Motor neuron (in vitro differentiated cells): Measurements from ENCODE around the gene ULK4. TPM values are rescaled to one million over a fixed set of nuclear protein-coding genes. Genes with fewer than 3 reads are reported as not detected.
"Not testable (repeated sequence)": the region's sequence is repeated elsewhere in the genome, so short reads cannot be mapped to it uniquely, and the experiment has no call there.

Source experiments
- ATAC-seq, 8 experiments: fragments of 200-7000 bp; cut with Tn5 transposase; replicated peaks in 6 of 8; 2 replicates each; pipeline ENCODE4 v1.8.0; 2021; ENCODE audit warnings: mild to moderate bottlenecking in 8 of 8, moderate library complexity in 8 of 8
- H3K27ac ChIP-seq, 2 donors: fragments of 250-450 bp; sonication (Bioruptor Pico); 2 replicates each; pipeline ENCODE4 v1.9.0; 2021; ENCODE audit warnings: antibody characterized with exemption in 2 of 2, mild to moderate bottlenecking in 2 of 2, moderate library complexity in 1 of 2
- H3K4me1 ChIP-seq, 2 donors: fragments of 250-450 bp; sonication (Bioruptor Pico); replicated peaks in 1 of 2; 2 replicates each; pipeline ENCODE4 v1.6.1; 2021; ENCODE audit warnings: antibody characterized with exemption in 2 of 2, mild to moderate bottlenecking in 2 of 2, moderate library complexity in 1 of 2
- H3K4me3 ChIP-seq, 5 donors: fragments of 250-450 bp; sonication (Bioruptor Pico); 2 replicates each; pipeline ENCODE4 v1.9.0; 2021; ENCODE audit warnings: antibody characterized with exemption in 5 of 5, mild to moderate bottlenecking in 5 of 5, moderate library complexity in 4 of 5
- WGBS, 10 experiments: fragments of 450-650 bp; shearing (Covaris generic); methylation state at CpG; one replicate each; pipeline ENCODE4 v1.0.0; 2022; 5-methylcytosine and 5-hydroxymethylcytosine counted together
- in situ Hi-C, 9 experiments: fragments of 400-800 bp; cut with MboI; loops; one replicate each; pipeline ENCODE4 v1.15.0; 2021; ENCODE audit warnings: low sequenced_read_pairs in 9 of 9, low pct_unique_long_range_greater_than_20kb in 2 of 9; ENCODE audit not compliant: unreplicated experiment in 9 of 9
- total RNA-seq, 8 experiments: library from RNA; unstranded; fragments of 300-600 nt; gene quantifications; 2 replicates each; pipeline versions ENCODE4 v1.2.3 to v1.2.4, GENCODE V29; 2022

ULK4 gene
- total RNA-seq, 8 experiments from 2014 or later: 4.3 to 21.7 (median 9.5) TPM

DNA sequence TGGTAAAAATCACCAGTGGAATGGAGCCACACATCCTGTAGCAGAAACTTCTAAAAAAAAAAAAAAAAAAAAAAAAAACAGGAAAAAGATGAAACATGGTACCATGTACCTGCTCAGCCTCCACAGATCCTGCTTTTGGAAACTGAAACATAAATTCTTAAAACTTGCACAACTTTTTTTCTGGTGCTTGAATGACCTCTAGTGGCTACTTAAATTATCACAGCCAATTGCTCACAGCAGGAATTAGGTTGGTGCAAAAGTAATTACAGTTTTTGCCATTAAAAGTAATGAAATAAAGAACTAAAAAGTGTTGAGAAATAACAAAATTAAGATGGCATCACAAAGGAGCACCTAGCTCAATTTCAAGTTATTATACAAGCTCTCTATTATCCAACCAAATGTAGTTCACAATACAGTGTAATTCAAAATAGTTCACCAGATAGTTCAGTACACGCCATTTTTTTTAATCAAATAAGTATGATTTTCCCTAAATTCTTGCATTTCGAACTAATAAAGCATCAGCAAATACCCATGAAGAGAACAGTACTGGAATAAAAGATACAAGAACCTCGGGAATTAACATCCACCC is 80.6 kb downstream of the ULK4 start:
- H3K4me3 ChIP-seq: no peak overlapping the region
- H3K27ac ChIP-seq: no peak overlapping the region
- no peak for ATAC-seq
- H3K4me1 ChIP-seq: no peaks in the 10 kb centered on the region
- WGBS, 10 experiments: 0 to 100% (median 40%) methylated on average over 1 to 3 of the region's 3 CpGs
- in situ Hi-C loops: loop anchor here (10.0 to 25.0 kb wide), 3 partner anchors 1294 to 1544 kb away; no protein-coding TSS in a partner anchor

DNA sequence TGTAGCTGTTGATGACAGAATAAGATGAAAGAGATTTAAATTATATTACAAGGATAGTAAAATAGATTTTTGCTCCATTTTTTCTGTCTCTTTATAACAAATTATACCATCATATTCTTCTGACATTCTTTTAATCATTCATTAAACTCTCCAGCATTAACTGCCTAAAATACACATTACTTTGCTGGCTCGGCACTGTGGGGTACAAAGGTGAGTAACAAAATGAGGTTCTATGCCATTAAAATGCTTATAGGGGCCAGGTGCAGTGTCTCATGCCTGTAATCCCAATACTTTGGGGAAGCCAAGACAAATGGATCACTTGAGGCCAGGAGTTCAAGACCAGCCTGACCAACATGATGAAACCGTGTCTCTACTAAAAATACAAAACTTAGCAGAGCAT is 81.5 kb downstream of the ULK4 start:
- WGBS, 10 experiments: 44 to 95% (median 71%) methylated on average over 1 to 2 of the region's 2 CpGs; no CpG with 5 or more reads in 1 of the 10 experiments
- H3K4me1 ChIP-seq: no peaks in the 10 kb centered on the region
- no peak overlapping the region for H3K27ac ChIP-seq
- in situ Hi-C loops: loop anchor here (10.0 to 25.0 kb wide), 3 partner anchors 1293 to 1543 kb away; no protein-coding TSS in a partner anchor
- ATAC-seq: no peak
- no peak overlapping the region for H3K4me3 ChIP-seq

DNA sequence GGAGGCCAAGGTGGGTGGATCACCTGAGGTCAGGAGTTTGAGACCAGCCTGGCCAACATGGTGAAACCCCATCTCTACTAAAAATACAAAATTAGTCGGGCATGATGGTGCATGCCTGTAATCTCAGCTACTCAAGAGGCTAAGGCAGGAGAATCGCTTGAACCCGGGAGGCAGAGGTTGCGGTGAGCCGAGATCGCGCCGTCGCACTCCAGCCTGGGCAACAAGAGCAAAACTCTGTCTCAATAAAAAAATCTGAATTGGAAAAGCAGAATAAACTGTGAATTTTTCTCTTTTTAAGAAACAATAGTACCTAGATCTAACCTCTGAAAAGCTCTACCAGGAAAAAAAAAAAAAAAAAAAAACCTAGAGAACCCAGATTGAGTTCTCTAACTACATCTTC is 84.2 kb downstream of the ULK4 start:
- in situ Hi-C loops: loop anchor here in 8 of 9 experiments (25.0 kb wide), 2 partner anchors 1290 to 1540 kb away; no protein-coding TSS in a partner anchor
- not testable (repeated sequence) for ATAC-seq, H3K27ac ChIP-seq, H3K4me1 ChIP-seq, H3K4me3 ChIP-seq
- 88 to 100% (median 98%) methylated on average over 5 to 9 of the region's 9 CpGs; no CpG with 5 or more reads in 5 of the 10 experiments for WGBS, 10 experiments

DNA sequence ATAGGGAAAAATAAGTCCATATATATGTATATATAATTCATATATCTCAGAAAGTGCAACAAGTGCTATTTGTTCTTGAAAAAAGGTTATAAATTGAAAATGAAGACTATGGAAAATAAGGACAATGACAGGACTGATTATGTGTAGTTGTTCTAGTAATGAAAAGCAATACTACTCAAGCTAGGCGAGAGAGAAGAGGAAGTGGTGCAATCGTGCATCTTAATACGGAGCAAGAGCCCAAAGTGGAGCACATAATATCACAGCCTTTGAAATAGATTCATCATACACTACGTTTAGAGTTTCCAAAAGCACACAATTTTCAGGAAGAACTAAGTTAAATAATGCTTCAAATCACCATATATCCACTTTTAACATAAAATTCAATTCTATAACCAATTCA is 87.9 kb downstream of the ULK4 start:
- WGBS, 10 experiments: 73 to 97% (median 89%) methylated on average over 2 to 4 of the region's 4 CpGs; no CpG with 5 or more reads in 1 of the 10 experiments
- H3K4me1 ChIP-seq: no peaks in the 10 kb centered on the region
- ATAC-seq: no peak
- in situ Hi-C loops: loop anchor here in 2 of 9 experiments (25.0 kb wide), 1 partner anchor 1537 kb away; no protein-coding TSS in a partner anchor
- H3K27ac ChIP-seq: no peak overlapping the region
- no peak overlapping the region for H3K4me3 ChIP-seq

DNA sequence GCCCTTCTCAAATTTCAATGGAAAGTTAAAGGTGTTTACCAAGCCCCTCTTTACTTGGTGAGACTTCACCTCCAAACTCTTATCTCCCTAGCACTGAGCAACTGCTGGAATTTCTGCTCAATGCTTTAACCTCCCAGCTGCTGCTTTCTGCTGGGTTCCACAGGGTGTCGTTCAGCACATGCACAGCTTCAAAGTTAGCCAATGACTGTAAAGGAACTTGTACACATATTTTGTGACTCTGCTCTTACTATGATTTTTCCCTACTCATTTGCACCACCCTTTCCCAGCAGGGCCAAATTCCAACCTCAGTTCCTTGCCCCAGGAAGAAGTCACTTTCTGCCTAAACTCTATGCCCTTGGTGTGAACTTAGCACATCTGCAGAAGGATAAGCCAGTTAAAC is 89.7 kb downstream of the ULK4 start:
- H3K4me3 ChIP-seq: no peak overlapping the region
- WGBS, 10 experiments: 67 to 100% (median 86%) methylated on average over 1 of the region's 1 CpG; no CpG with 5 or more reads in 4 of the 10 experiments
- in situ Hi-C loops: loop anchor here in 2 of 9 experiments (25.0 kb wide), 1 partner anchor 1535 kb away; no protein-coding TSS in a partner anchor
- H3K4me1 ChIP-seq: no peaks in the 10 kb centered on the region
- peak in 2 of 8 experiments; percentile 59 to 62 for ATAC-seq
- no peak overlapping the region for H3K27ac ChIP-seq

DNA sequence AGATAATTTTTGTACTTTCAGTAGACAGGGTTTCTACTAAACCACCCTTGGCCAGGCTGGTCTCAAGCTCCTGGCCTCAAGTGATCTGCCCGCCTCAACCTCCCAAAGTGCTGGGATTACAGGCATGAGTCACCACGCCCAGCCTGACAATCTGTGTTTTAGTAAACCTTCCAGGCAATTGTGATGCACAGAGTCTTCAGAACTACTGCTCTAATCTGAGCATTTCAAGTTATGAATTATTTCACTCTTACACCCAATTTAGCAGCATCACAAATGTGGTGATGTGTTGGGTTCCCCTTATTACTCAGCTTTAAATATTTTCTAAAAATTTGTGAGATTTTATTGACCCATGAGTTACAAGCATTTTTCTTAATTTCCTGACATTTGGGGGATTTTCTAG is 94.4 kb downstream of the ULK4 start:
- WGBS, 10 experiments: 94 to 100% (median 100%) methylated on average over 1 to 2 of the region's 2 CpGs; no CpG with 5 or more reads in 4 of the 10 experiments
- ATAC-seq: no peak
- Histone ChIP-seq H3K4me3 (no peak overlapping the region), H3K27ac (no peak overlapping the region), H3K4me1 (no peaks in the 10 kb centered on the region)
- in situ Hi-C loops: loop anchor here in 2 of 9 experiments (25.0 kb wide), 1 partner anchor 1530 kb away; no protein-coding TSS in a partner anchor

DNA sequence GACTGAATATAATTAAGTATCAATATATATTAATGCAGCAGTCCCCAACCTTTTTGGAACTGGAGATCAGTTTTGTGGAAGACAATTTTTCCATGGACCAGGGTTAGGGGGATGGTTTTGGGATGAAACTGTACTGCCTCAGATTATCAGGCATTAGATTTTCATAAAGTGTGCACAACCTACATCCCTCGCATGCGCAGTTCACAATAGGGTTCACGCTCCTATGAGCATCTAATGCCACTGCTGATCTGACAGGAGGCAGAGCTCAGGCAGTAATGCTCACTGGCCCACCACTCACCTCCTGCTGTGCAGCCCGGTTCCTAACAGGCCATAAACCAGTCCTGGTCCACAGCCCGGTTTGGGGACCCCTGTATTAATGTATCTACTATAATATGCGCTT is 95.6 kb downstream of the ULK4 start:
- no peak overlapping the region for H3K27ac ChIP-seq
- in situ Hi-C loops: loop anchor here in 2 of 9 experiments (25.0 kb wide), 1 partner anchor 1529 kb away; no protein-coding TSS in a partner anchor
- no peaks in the 10 kb centered on the region for H3K4me1 ChIP-seq
- H3K4me3 ChIP-seq: no peak overlapping the region
- WGBS, 10 experiments: 84 to 100% (median 90%) methylated on average over 2 to 6 of the region's 6 CpGs; no CpG with 5 or more reads in 3 of the 10 experiments
- no peak for ATAC-seq

DNA sequence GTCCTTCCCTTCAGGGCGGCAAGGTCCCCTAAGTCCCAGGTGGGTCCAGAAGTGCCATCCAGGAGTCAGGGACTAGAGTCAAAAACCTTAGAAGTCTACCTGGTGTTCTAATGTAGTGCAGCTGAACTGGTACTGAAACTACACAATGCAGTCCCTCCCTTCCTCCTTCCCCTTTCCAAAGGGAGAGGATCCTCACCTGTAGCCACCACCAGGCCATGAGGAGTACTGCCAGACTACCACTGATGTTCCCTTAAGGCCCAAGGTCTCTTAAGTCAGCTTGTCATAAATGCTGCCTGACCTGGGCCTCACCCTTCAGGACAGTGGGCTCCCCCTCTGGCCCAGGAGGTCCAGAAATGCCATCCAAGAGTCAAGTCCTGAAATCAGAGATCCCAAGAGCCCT is 98.9 kb downstream of the ULK4 start:
- 80% methylated on average over 1 of the region's 1 CpG; no CpG with 5 or more reads in 9 of the 10 experiments for WGBS, 10 experiments
- in situ Hi-C loops: loop anchor here in 2 of 9 experiments (25.0 kb wide), 1 partner anchor 1526 kb away; no protein-coding TSS in a partner anchor
- Histone ChIP-seq H3K4me1 (no peaks in the 10 kb centered on the region), H3K4me3 (no peak overlapping the region), H3K27ac (no peak overlapping the region)
- ATAC-seq: no peak

DNA sequence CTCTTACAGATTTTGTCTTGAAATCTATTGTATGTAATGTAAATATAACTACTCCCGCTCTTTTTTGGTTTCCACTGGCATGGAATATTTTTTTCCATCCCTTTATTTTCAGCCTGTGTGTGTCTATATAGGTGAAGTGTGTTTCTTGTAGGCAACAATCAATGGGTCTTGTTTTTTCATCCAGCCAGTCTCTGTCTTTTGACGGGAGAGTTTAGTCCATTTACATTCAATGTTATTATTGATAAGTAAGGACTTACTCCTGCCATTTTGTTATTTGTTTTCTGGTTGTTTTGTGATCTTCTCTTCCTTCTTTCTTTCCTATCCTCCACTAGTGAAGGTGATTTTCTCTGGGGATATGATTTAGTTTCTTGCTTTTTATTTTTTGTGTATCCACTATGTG is 101.4 kb downstream of the ULK4 start:
- H3K4me3 ChIP-seq, H3K4me1 ChIP-seq, ATAC-seq, H3K27ac ChIP-seq: not testable (repeated sequence)
- 57 to 100% (median 91%) methylated on average over 1 to 2 of the region's 2 CpGs for WGBS, 10 experiments
- in situ Hi-C loops: loop anchor here in 2 of 9 experiments (25.0 kb wide), 1 partner anchor 1523 kb away; no protein-coding TSS in a partner anchor

DNA sequence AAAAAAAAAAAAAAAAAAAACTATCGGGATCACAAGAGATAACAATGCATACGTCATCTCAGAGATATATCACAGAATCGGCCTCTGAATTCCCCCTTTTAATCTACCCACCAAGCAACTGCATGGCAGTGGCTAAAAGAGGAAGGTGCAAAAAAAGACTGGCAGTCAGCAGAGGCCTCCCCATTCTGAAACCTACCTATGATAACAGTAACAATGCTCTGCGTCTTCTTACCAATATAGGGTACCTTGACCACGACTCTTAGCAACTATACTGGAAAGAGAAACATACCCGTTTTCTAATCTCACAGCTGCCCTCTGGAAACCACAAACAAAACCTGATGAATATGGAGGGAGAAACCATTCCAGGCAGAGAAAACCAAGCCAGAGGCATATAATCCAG is 106.9 kb downstream of the ULK4 start:
- Histone ChIP-seq H3K4me3 (no peak overlapping the region), H3K27ac (no peak overlapping the region), H3K4me1 (no peaks in the 10 kb centered on the region)
- WGBS, 10 experiments: 76 to 100% (median 100%) methylated on average over 1 to 6 of the region's 6 CpGs; no CpG with 5 or more reads in 2 of the 10 experiments
- no peak for ATAC-seq
- in situ Hi-C loops: loop anchor here in 2 of 9 experiments (25.0 kb wide), 1 partner anchor 1518 kb away; no protein-coding TSS in a partner anchor

DNA sequence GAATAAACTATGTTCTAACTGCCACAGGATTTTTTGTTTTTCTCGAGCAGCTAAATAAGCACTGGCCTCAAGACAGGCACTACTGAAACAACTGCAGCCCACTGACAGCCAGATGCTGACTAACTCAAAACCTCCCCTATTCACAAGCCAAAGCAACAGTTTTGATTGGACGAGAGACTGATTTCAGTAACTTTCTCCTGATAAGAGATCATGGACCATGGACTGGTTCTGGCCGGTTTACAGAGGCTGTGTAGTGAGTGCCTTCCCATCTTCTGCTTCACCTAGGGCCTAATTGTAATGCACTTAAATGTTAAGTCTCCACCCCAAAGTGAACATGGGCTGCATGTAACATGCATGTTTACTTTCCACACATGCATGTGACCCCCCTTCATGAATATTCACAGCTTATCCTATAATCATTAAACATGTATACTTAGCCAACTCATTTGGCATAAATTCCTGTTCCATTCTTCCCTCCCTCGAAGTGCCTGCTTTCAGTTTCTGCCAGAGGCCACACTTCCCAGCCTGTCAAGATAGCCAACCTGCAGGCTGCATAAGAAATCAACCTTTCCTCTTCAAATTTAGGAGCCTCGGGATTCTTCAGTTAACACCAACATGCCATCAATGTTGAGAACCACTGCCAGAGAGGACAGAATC is 108.2 kb downstream of the ULK4 start:
- in situ Hi-C loops: loop anchor here in 2 of 9 experiments (25.0 kb wide), 1 partner anchor 1516 kb away; no protein-coding TSS in a partner anchor
- H3K4me1 ChIP-seq: no peaks in the 10 kb centered on the region
- peak in 3 of 8 experiments; percentile 37 to 80 (median 71) for ATAC-seq
- no peak overlapping the region for H3K27ac ChIP-seq
- no peak overlapping the region for H3K4me3 ChIP-seq
- WGBS, 10 experiments: 33 to 93% (median 78%) methylated on average over 1 to 5 of the region's 5 CpGs; no CpG with 5 or more reads in 2 of the 10 experiments

DNA sequence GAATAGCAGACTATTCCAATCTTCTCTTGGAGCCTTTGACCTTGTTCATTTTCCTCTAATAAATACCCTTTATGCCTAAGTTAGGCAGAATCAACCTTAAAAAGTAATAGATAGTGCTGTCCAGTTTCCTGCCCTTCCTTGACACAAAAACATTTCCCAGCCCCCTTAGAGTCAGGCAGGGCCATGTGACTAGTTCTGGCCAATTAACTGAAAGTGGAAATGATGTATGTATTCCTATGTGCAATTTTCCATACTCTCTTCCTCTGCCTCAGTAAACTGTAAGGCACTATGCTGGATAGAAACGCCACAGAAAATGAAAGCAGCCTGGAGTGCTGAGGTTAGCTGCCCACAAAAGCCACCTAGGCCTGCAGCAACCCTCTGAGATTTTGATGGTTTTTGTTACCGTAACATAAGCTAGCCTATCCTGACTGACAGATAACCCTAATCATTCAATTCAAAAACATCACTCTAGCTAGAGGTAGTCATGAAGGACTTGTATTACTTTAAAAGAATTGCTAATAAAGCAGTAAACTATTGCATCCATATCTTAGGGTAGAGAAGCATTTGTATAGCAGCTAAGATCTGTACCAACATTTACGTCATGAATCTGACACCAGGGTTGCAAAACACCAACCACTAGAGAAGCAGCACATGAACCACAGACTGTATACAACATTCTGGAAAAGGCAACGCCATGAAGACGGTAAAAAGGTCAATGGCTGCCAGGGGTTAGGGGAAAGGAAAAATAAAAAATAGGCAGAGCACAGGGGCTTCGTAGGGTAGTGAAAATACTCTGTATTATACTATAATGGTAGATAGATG is 112.9 kb downstream of the ULK4 start:
- H3K4me1 ChIP-seq: no peaks in the 10 kb centered on the region
- H3K27ac ChIP-seq: no peak overlapping the region
- 64 to 100% (median 97%) methylated on average over 1 to 6 of the region's 6 CpGs for WGBS, 10 experiments
- no peak for ATAC-seq
- H3K4me3 ChIP-seq: no peak overlapping the region
- in situ Hi-C loops: no loop called here
